Kidney epithelial cell (primary cell): ENCODE data around the gene NR4A3. TPM values are rescaled to one million over a fixed set of nuclear protein-coding genes. Genes with fewer than 3 reads are reported as not detected.
A peak's percentile ranks its signal among the peaks of the same experiment; 100 is the strongest.

Experiments
- DNase-seq: peaks from one replicate; pipeline ENCODE4 v3.0.0-alpha.2; 2010; ENCODE audit warnings: low read depth
- H3K27me3 ChIP-seq: 2 replicates; pipeline ENCODE4 v1.6.0; 2011; ENCODE audit warnings: low read length; ENCODE audit not compliant: control insufficient read depth, insufficient read depth
- H3K36me3 ChIP-seq: 2 replicates; pipeline ENCODE4 v1.5.1; 2011; ENCODE audit warnings: low read length; ENCODE audit not compliant: control insufficient read depth, insufficient read depth
- H3K4me3 ChIP-seq: 2 replicates; pipeline ENCODE4 v1.5.1; 2011; ENCODE audit warnings: low read depth, mild to moderate bottlenecking, control low read depth, low read length
- CTCF ChIP-seq: IDR thresholded peaks from 2 replicates; pipeline ENCODE4 v1.5.1; 2011; ENCODE audit warnings: mild to moderate bottlenecking, moderate library complexity, low read length, control low read depth, inconsistent platforms; ENCODE audit not compliant: insufficient read depth, poor library complexity, severe bottlenecking
- total RNA-seq: library from RNA; depleted of rRNA; stranded (reverse); fragments of >200 nt; gene quantifications from 2 replicates; pipeline ENCODE4 v1.2.3, GENCODE V29; 2015

Gene NR4A3
- total RNA-seq, 1 donor from 2014 or later, result 0.50 TPM

GRCh38 chr9:99907208-99907532 is 85.5 kb downstream of the NR4A3 start:
- Histone ChIP-seq H3K4me3 (peak overlapping the region; percentile 76), H3K27me3 (no peaks in the 10 kb centered on the region), H3K36me3 (no peaks in the 10 kb centered on the region)
- TF ChIP-seq CTCF, result no peak
- no peak for DNase-seq

DNA sequence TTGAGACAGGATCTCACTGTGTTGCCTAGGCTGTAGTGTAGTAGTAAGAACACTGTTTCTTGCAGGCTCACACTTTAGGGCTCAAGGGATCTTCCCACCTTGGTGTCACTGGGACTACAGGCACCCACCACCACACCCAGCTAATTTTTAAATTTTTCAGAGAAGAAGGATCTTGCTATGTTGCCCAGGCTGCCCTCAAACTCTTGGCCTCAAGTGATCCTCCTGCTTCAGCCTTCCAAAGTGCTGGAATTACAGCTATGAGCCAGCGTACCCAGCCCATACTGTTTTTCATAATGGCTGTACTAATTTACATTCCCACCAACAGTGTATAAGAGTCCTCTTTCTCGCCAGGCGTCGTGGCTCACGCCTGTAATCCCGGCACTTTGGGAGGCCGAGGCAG is 89.9 kb downstream of the NR4A3 start:
- Histone ChIP-seq H3K4me3 (no peak overlapping the region), H3K27me3 (no peaks in the 10 kb centered on the region), H3K36me3 (no peaks in the 10 kb centered on the region)
- no peak for DNase-seq
- TF ChIP-seq CTCF, result no peak

Other genes with a start within 250 kb of the NR4A3 start
- 18.6 and 22.7 TPM in 2 replicates for gene STX17, start 84.8 kb downstream of the NR4A3 start, total RNA-seq